WI38 (cell line): ENCODE results near the gene GPRIN2.

Source experiments
- H3K4me3 ChIP-seq: 2 replicates; pipeline ENCODE4 v1.5.1; 2011; ENCODE audit warnings: low read depth, mild to moderate bottlenecking, control low read depth, low read length
- CTCF ChIP-seq: IDR thresholded peaks from 2 replicates; pipeline ENCODE4 v1.5.1; 2012; ENCODE audit warnings: low read depth, mild to moderate bottlenecking, control low read depth, low read length

GPRIN2 gene

GRCh38 chr10:46547541-46548497, 8.6 kb downstream of the GPRIN2 start:
- no peak overlapping the region for H3K4me3 ChIP-seq
- TF ChIP-seq CTCF, result no peak

GRCh38 chr10:46546591-46547540, 9.6 kb downstream of the GPRIN2 start:
- no peak for TF ChIP-seq CTCF
- H3K4me3 ChIP-seq, result no peak overlapping the region

GRCh38 chr10:46545861-46546590, 10.4 kb downstream of the GPRIN2 start:
- no peak overlapping the region for H3K4me3 ChIP-seq
- TF ChIP-seq CTCF, result no peak

DNA sequence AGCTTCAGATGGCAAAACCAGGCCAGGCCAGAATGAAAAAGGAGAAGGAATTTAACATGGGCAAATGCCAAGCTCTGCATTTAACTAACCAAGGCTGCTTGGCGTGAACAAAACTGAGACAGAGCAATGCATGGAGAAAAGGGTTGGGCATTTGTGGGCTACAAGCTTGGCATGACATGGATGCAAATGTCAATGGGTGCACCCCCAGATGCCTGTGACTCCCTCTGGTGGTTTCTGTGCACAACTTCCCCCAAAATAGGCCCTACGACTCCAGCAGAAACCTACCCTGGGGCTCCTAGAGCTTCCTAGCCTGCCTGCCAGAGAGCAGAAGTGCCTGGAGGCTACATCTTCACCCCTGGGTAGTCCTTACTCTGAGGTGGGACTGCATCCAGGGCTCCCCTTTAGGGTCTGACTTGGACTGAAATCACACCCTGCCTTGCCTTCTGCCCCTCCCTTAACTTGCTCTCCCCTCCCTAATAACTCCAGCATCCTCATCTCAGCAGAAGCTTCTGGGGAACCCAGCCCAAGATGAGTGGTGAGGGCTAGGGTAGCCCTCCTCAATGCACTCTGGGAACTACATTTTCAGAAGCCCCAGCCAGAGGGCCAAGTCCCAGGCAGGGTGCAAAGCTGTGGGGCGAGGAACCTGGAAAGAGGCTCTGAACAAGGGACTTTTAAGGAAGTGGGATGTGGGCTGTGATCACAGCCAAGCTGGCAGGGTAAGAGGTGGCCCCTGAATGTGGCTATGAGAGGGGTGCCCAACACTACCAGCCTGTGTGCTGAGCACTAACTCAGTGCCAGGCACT, 11.3 kb downstream of the GPRIN2 start:
- TF ChIP-seq CTCF, result peak; percentile 70
- H3K4me3 ChIP-seq, result no peak overlapping the region

DNA sequence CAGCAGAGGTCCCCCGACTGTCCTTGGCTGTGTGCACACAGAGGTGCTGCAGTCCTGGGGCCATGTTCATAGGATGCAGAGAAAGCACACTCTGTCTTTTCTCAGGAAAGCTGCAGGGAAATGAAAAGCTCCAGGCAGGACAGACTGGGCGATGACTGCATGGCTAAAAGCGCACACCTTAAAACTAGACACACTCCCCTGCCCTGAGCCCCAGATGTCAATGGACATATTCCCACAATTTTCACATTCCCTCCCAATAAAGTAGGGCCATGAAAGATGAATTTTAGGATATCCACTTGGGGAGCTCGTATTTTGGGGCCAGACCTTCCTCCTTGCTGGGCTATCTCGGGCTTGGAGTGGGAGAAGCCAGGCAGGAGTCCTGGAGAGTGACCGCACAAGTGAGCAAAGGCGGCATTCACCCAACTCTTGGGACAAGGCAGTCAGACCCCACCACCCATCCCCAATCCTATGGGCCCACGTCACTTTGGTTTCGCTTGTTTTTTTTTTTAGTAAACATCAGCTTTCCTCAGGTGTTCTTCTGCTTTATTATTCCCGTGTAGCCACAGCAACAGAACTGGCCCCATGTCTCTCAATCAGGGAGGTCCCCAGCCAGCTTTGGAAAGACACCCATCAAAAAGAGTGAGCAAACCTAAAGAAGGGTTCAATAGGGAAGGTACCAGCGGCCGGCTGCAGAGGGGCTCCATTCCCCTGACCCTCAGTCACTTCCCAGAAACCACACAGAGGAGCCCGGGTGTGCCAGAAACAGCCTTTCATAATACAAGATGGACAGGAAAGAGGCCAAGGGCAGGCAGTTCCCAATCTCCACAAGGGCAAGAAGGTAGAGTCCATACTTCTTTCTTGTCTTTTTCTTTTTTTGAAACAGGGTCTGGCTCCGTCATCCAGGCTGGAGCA, 12.7 kb downstream of the GPRIN2 start:
- H3K4me3 ChIP-seq, result no peak overlapping the region
- no peak for TF ChIP-seq CTCF
